PC-9 (cell line): ENCODE results near the gene AFAP1L2. TPM values are rescaled to one million over a fixed set of nuclear protein-coding genes. Genes with fewer than 3 reads are reported as not detected.

ENCODE experiments used
- BruUV-seq: library from RNA; stranded (reverse); fragments of 400-500 nt; replicated peaks from 2 replicates; lab custom pipeline; 2021; lab: Mats Ljungman, UMichigan
- CTCF ChIA-PET: fragments of 300-600 bp; sonication (Branson Sonifier 250); formaldehyde crosslinking; loops from one replicate; lab custom pipeline; 2022; ENCODE audit warnings: antibody characterized with exemption; lab: Charles Lee
- POLR2A ChIA-PET: fragments of 300-600 bp; sonication (Branson Sonifier 250); formaldehyde crosslinking; loops from one replicate; lab custom pipeline; 2022; ENCODE audit warnings: antibody characterized with exemption; ENCODE audit not compliant: unreplicated experiment; lab: Charles Lee
- DNase-seq, 2 experiments: peaks; one replicate each; pipeline versions ENCODE4 v3.0.0 to v3.0.0-alpha.2; 2015 to 2022; ENCODE audit warnings: mixed read lengths in 1 of 2
- H2AFZ ChIP-seq: fragments of 200-600 bp; sonication (generic); 2 replicates; pipeline ENCODE4 v1.8.1; 2017; ENCODE audit warnings: antibody characterized with exemption
- H3F3A ChIP-seq: fragments of 200-600 bp; sonication (generic); 2 replicates; pipeline ENCODE4 v1.8.1; 2017; ENCODE audit warnings: antibody characterized with exemption, mild to moderate bottlenecking, low read depth; ENCODE audit not compliant: insufficient read depth
- H3K27ac ChIP-seq: fragments of 200-600 bp; sonication (generic); 2 replicates; pipeline ENCODE4 v1.6.1; 2016; ENCODE audit warnings: mixed run types
- H3K27me3 ChIP-seq: fragments of 200-600 bp; sonication (generic); 2 replicates; pipeline ENCODE4 v1.6.1; 2016; ENCODE audit warnings: low read depth, mixed run types; ENCODE audit not compliant: insufficient read depth
- H3K36me3 ChIP-seq: fragments of 200-600 bp; sonication (generic); 2 replicates; pipeline ENCODE4 v1.6.1; 2016; ENCODE audit warnings: low read depth, mixed run types
- H3K4me1 ChIP-seq: fragments of 200-600 bp; sonication (generic); replicated peaks from 2 replicates; pipeline ENCODE4 v1.6.1; 2016; ENCODE audit warnings: mixed run types; ENCODE audit not compliant: insufficient read depth
- H3K4me2 ChIP-seq: fragments of 200-600 bp; sonication (generic); 2 replicates; pipeline ENCODE4 v1.6.1; 2017; ENCODE audit warnings: mixed run types
- H3K4me3 ChIP-seq: fragments of 200-600 bp; sonication (generic); 2 replicates; pipeline ENCODE4 v1.6.1; 2016; ENCODE audit warnings: mixed run types
- H3K79me2 ChIP-seq: fragments of 200-600 bp; sonication (generic); 2 replicates; pipeline ENCODE4 v1.6.1; 2017; ENCODE audit warnings: low read depth, mixed run types
- H3K9me2 ChIP-seq: fragments of 200-600 bp; sonication (generic); 2 replicates; pipeline ENCODE4 v1.8.1; 2017; ENCODE audit warnings: mild to moderate bottlenecking; ENCODE audit not compliant: insufficient read depth
- H3K9me3 ChIP-seq: fragments of 200-600 bp; sonication (generic); 2 replicates; pipeline ENCODE4 v1.8.1; 2016; ENCODE audit warnings: low read depth; ENCODE audit not compliant: insufficient read depth
- H4K20me1 ChIP-seq: fragments of 200-600 bp; sonication (generic); 2 replicates; pipeline ENCODE4 v1.8.1; 2017; ENCODE audit not compliant: insufficient read depth
- CTCF ChIP-seq: fragments of 200-600 bp; sonication (generic); conservative IDR thresholded peaks from 2 replicates; pipeline ENCODE4 v1.6.1; 2017; ENCODE audit warnings: mixed run types, antibody characterized with exemption, mild to moderate bottlenecking, moderate library complexity
- EZH2 ChIP-seq: fragments of 200-600 bp; sonication (generic); IDR thresholded peaks from 2 replicates; pipeline ENCODE4 v1.8.0; 2017; ENCODE audit warnings: antibody characterized with exemption, low read depth
- intact Hi-C: fragments of 100-400 bp; cut with micrococcal nuclease; formaldehyde crosslinking; loops from one replicate; pipeline ENCODE4 v1.10.0; 2022; ENCODE audit not compliant: unreplicated experiment
- total RNA-seq: library from RNA; stranded (reverse); gene quantifications from 2 replicates; pipeline ENCODE4 v1.2.3, GENCODE V29; 2021

AFAP1L2 gene
- total RNA-seq, 1 experiment from 2014 or later = 35.4 TPM

- CTCF ChIA-PET = no interaction called here
- Histone ChIP-seq H4K20me1 (no peaks in the 10 kb centered on the region), H3F3A (no peaks in the 10 kb centered on the region), H3K4me2 (no peak overlapping the region), H3K4me3 (no peak overlapping the region), H3K36me3 (no peaks in the 10 kb centered on the region), H3K27ac (no peak overlapping the region), H3K27me3 (no peaks in the 10 kb centered on the region), H3K9me3 (no peaks in the 10 kb centered on the region), H3K9me2 (no peaks in the 10 kb centered on the region), H3K4me1 (no peaks in the 10 kb centered on the region), H2AFZ (no peak overlapping the region), H3K79me2 (no peaks in the 10 kb centered on the region)
- POLR2A ChIA-PET = no interaction called here
- TF ChIP-seq EZH2 = no peak
- TF ChIP-seq CTCF = no peak
- BruUV-seq = no TSS peak
- intact Hi-C loops = no loop called here
- DNase-seq = no peak
Measured at GRCh38 chr10:114340816-114341215, 63.5 kb downstream of the AFAP1L2 start.

DNA sequence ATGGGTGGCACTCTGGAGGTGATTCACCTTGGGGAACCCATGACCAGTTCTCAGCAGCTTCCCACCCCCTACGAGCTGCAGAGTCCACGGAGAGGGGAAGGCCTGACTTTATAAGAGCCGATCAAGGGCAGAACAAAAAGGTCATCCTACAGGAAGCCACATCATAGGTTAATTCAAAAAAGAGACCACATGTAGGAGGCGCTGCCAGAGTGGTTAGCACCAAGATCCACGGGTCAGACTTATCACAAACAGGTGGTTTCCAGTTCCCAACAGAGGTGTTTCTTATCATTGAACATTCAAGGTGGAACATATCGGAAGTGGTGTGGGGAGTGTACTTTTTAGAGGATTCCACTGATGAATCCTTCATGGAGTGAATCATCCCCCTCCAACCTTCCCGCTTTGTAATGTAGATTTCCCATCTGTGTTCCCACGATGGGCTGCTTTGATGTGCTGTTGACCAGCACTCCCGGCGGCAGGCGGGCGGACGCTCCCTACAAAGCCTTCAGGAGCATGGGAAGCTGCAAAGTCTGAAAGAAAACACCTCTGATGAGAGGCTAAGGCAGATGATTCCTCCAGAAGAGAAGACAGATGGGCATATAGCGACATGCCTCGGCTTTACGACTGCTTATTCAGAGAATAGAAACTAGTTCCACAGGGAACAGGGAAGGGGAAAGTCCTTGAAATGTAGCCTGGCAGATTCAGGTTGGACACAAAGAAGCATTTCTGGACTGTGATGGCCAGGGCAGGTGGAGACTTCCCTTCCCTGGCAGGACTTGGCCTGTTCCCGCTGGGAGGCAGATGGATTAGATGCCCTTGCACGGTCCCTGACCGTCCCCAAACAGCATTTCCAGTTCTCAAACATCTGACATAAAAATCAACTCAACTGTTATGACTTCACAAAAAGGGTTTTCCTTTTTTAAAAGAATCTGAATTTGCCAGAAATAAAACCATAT lies 66.5 kb downstream of the AFAP1L2 start:
- Histone ChIP-seq H4K20me1 (no peaks in the 10 kb centered on the region), H3F3A (no peaks in the 10 kb centered on the region), H3K79me2 (no peaks in the 10 kb centered on the region), H3K4me2 (no peak overlapping the region), H3K27me3 (no peaks in the 10 kb centered on the region), H2AFZ (no peak overlapping the region), H3K4me1 (no peaks in the 10 kb centered on the region), H3K36me3 (no peaks in the 10 kb centered on the region), H3K9me3 (no peaks in the 10 kb centered on the region), H3K9me2 (no peaks in the 10 kb centered on the region), H3K27ac (no peak overlapping the region), H3K4me3 (no peak overlapping the region)
- DNase-seq = no peak
- ChIA-PET CTCF (no interaction called here), POLR2A (no interaction called here)
- intact Hi-C loops = no loop called here
- TF ChIP-seq CTCF (no peak), EZH2 (no peak)
- BruUV-seq = no TSS peak

GRCh38 chr10:114336823-114337509 lies 67.3 kb downstream of the AFAP1L2 start:
- no peak for DNase-seq
- POLR2A ChIA-PET = no interaction called here
- H4K20me1 ChIP-seq = no peaks in the 10 kb centered on the region
- H3K27ac ChIP-seq = no peak overlapping the region
- TF ChIP-seq CTCF = no peak
- TF ChIP-seq EZH2 = no peak
- no peak overlapping the region for H2AFZ ChIP-seq
- no peaks in the 10 kb centered on the region for H3K9me2 ChIP-seq
- no peaks in the 10 kb centered on the region for H3K36me3 ChIP-seq
- no peak overlapping the region for H3K4me2 ChIP-seq
- H3K4me1 ChIP-seq = no peaks in the 10 kb centered on the region
- H3K9me3 ChIP-seq = no peaks in the 10 kb centered on the region
- H3K79me2 ChIP-seq = no peaks in the 10 kb centered on the region
- H3K4me3 ChIP-seq = no peak overlapping the region
- no TSS peak for BruUV-seq
- H3K27me3 ChIP-seq = no peaks in the 10 kb centered on the region
- intact Hi-C loops = no loop called here
- CTCF ChIA-PET = no interaction called here
- H3F3A ChIP-seq = no peaks in the 10 kb centered on the region
